ENCODE data around the gene NDUFS2.
"Not testable (repeated sequence)": the region's sequence is repeated elsewhere in the genome, so short reads cannot be mapped to it uniquely, and the experiment has no call there.

- not testable (repeated sequence) for TF ChIP-seq CREB1 (IDR thresholded peaks at IDR 0.05); BRCA1 (IDR thresholded peaks at IDR 0.05; ENCODE audit: low read depth, low read length); ZNF274 (IDR thresholded peaks at IDR 0.05; ENCODE audit: borderline replicate concordance, extremely low read depth, low read length); POLR2A (IDR thresholded peaks at IDR 0.05; ENCODE audit: control extremely low read depth in 1 of 2, low read depth in 2 of 2, low read length in 2 of 2); GTF2F1 (IDR thresholded peaks at IDR 0.05; ENCODE audit: borderline replicate concordance, low read depth, low read length); POLR2AphosphoS5 (IDR thresholded peaks at IDR 0.05; ENCODE audit: low read depth, low read length); CBX5 (IDR thresholded peaks at IDR 0.05; ENCODE audit: low read depth, low read length); TBP (IDR thresholded peaks at IDR 0.05; ENCODE audit: low read depth, low read length); GABPA (IDR thresholded peaks at IDR 0.05; ENCODE audit: borderline replicate concordance, insufficient read depth, low read length); CTBP2 (IDR thresholded peaks at IDR 0.05; ENCODE audit: borderline replicate concordance, insufficient read depth, insufficient read length, low read length); TAF1 (IDR thresholded peaks at IDR 0.05; ENCODE audit: low read depth, low read length); EZH2 (IDR thresholded peaks at IDR 0.05; ENCODE audit: low read depth, low read length, severe bottlenecking); SIN3A (conservative IDR thresholded peaks at IDR 0.05 in 1 of 2, IDR thresholded peaks at IDR 0.05 in 1 of 2; ENCODE audit: low read depth in 1 of 2, low read length in 2 of 2)
- TF ChIP-seq, protein P1, sequence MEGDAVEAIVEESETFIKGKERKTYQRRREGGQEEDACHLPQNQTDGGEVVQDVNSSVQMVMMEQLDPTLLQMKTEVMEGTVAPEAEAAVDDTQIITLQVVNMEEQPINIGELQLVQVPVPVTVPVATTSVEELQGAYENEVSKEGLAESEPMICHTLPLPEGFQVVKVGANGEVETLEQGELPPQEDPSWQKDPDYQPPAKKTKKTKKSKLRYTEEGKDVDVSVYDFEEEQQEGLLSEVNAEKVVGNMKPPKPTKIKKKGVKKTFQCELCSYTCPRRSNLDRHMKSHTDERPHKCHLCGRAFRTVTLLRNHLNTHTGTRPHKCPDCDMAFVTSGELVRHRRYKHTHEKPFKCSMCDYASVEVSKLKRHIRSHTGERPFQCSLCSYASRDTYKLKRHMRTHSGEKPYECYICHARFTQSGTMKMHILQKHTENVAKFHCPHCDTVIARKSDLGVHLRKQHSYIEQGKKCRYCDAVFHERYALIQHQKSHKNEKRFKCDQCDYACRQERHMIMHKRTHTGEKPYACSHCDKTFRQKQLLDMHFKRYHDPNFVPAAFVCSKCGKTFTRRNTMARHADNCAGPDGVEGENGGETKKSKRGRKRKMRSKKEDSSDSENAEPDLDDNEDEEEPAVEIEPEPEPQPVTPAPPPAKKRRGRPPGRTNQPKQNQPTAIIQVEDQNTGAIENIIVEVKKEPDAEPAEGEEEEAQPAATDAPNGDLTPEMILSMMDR (IDR thresholded peaks at IDR 0.05; ENCODE audit: control extremely low read depth in 1 of 3, insufficient read depth in 1 of 3, low read depth in 1 of 3, low read length in 3 of 3) = not testable (repeated sequence)
Observed at GRCh38 chr1:161255955-161256520, 53.9 kb downstream of the NDUFS2 start.

Measured in H1 (cell line).